Measurements from ENCODE around the gene TBC1D1.
"Not testable (repeated sequence)": the region's sequence is repeated elsewhere in the genome, so short reads cannot be mapped to it uniquely, and the experiment has no call there.

The TBC1D1 gene

DNA sequence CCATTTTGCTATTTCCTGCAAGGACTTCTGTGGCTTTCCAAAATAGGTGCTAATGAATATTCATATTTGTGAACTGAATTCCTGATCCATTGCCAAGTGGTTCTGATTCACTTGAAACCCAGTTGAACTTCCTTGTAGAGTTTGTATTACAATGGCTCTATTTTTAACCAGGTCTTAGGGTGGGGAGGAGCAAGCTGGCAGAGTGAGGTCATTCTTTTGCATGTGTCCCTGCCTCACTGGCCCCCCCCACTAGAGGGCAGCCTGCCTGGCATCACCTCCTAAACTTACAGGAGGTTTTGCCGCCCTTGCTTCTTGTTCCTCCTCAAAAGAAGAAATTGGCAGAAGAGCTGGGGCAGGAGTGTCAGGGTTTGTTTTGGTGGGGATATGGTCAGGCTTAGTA is 79.8 kb downstream of the TBC1D1 start:
- DNase-seq (ENCODE audit: low spot score), result no peak
- TF ChIP-seq, protein P1, sequence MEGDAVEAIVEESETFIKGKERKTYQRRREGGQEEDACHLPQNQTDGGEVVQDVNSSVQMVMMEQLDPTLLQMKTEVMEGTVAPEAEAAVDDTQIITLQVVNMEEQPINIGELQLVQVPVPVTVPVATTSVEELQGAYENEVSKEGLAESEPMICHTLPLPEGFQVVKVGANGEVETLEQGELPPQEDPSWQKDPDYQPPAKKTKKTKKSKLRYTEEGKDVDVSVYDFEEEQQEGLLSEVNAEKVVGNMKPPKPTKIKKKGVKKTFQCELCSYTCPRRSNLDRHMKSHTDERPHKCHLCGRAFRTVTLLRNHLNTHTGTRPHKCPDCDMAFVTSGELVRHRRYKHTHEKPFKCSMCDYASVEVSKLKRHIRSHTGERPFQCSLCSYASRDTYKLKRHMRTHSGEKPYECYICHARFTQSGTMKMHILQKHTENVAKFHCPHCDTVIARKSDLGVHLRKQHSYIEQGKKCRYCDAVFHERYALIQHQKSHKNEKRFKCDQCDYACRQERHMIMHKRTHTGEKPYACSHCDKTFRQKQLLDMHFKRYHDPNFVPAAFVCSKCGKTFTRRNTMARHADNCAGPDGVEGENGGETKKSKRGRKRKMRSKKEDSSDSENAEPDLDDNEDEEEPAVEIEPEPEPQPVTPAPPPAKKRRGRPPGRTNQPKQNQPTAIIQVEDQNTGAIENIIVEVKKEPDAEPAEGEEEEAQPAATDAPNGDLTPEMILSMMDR (IDR thresholded peaks at IDR 0.05; ENCODE audit: extremely low read depth, insufficient read depth, missing control alignments), result peak; percentile 44
- in situ Hi-C loops (cut with MboI; ENCODE audit: low pct_unique_long_range_greater_than_20kb, low sequenced_read_pairs, unreplicated experiment), result no loop called here

DNA sequence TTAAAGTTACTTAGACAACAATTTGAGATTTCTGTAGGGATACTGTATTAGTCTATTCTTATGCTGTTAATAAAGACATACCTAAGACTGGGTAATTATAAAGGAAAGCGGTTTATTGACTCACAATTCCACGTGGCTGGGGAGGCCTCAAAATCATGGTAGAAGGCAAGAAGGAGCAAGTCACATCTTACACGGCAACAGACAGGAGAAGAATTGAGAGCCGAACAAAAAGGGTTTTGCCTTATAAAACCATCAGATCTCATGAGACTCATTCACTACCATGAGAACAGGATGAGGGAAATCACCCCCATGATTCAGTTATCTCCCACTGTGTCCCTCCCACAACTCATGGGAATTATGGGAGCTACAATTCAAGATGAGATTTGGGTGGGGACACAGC is 80.3 kb downstream of the TBC1D1 start:
- in situ Hi-C loops (cut with MboI; ENCODE audit: low pct_unique_long_range_greater_than_20kb, low sequenced_read_pairs, unreplicated experiment), result no loop called here
- TF ChIP-seq, protein P1 (IDR thresholded peaks at IDR 0.05; ENCODE audit: extremely low read depth, insufficient read depth, missing control alignments), result no peak
- DNase-seq (ENCODE audit: low spot score), result no peak

GRCh38 chr4:37973441-37973840 is 82.6 kb downstream of the TBC1D1 start:
- TF ChIP-seq, protein P1 (IDR thresholded peaks at IDR 0.05; ENCODE audit: extremely low read depth, insufficient read depth, missing control alignments), result no peak
- in situ Hi-C loops (cut with MboI; ENCODE audit: low pct_unique_long_range_greater_than_20kb, low sequenced_read_pairs, unreplicated experiment), result no loop called here
- no peak for DNase-seq (ENCODE audit: low spot score)

GRCh38 chr4:37975321-37975822 is 84.5 kb downstream of the TBC1D1 start:
- in situ Hi-C loops (cut with MboI; ENCODE audit: low pct_unique_long_range_greater_than_20kb, low sequenced_read_pairs, unreplicated experiment); DNase-seq (ENCODE audit: low spot score): not testable (repeated sequence)

GRCh38 chr4:37976507-37976906 is 85.6 kb downstream of the TBC1D1 start:
- TF ChIP-seq, protein P1 (IDR thresholded peaks at IDR 0.05; ENCODE audit: extremely low read depth, insufficient read depth, missing control alignments), result no peak
- in situ Hi-C loops (cut with MboI; ENCODE audit: low pct_unique_long_range_greater_than_20kb, low sequenced_read_pairs, unreplicated experiment), result no loop called here
- peak; percentile 20 for DNase-seq (ENCODE audit: low spot score)

DNA sequence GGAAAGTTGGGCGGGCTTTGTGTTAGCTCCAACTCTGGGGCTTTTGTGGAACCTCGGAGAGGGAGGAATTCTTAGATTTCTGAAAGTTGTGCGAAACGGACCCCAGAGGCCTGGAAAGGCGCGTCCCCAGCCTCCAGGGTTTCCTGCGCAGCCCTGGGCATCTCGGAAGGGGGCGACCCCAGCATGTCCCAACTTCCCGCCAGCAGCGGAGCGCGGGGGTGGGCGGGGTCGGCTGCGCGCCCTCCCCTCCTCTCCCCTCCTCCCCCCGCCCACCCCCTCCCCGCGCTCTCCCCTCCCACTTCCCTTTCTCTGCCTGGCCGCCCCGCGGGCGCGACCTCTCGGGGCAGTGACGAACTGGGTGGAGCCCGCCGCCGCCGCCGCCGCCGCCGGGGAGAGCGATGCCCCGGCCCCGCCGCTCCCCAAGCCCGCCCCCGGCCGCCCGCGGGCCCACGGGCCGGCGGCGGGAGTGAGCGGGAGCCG is 86.1 kb downstream of the TBC1D1 start:
- TF ChIP-seq, protein P1 (IDR thresholded peaks at IDR 0.05; ENCODE audit: extremely low read depth, insufficient read depth, missing control alignments), result peak; percentile 9
- in situ Hi-C loops (cut with MboI; ENCODE audit: low pct_unique_long_range_greater_than_20kb, low sequenced_read_pairs, unreplicated experiment), result no loop called here
- DNase-seq (ENCODE audit: low spot score), result peak; percentile 89

GRCh38 chr4:37977471-37978247 is 86.8 kb downstream of the TBC1D1 start:
- peak; percentile 77 for DNase-seq (ENCODE audit: low spot score)
- in situ Hi-C loops (cut with MboI; ENCODE audit: low pct_unique_long_range_greater_than_20kb, low sequenced_read_pairs, unreplicated experiment), result no loop called here
- TF ChIP-seq, protein P1 (IDR thresholded peaks at IDR 0.05; ENCODE audit: extremely low read depth, insufficient read depth, missing control alignments), result peak; percentile 80

Measured in GM13977 (cell line).